H1 (cell line): ENCODE measurements around the gene CGA. TPM values are rescaled to one million over a fixed set of nuclear protein-coding genes. Genes with fewer than 3 reads are reported as not detected.

Experiments used
- CTCF ChIA-PET: fragments of 300-600 bp; sonication (Branson Sonifier 250); formaldehyde crosslinking; loops from one replicate; lab custom pipeline; 2021; ENCODE audit not compliant: partially characterized antibody; lab: Charles Lee
- POLR2A ChIA-PET: fragments of 300-600 bp; sonication (Branson Sonifier 250); formaldehyde crosslinking; loops from one replicate; lab custom pipeline; 2021; ENCODE audit warnings: inconsistent platforms; ENCODE audit not compliant: partially characterized antibody; lab: Charles Lee
- DNase-seq, 2 experiments: peaks; one replicate each; pipeline versions ENCODE4 v3.0.0 to v3.0.0-alpha.2; 2010 to 2022; ENCODE audit warnings: low spot score in 2 of 2, low read depth in 1 of 2, mixed read lengths in 1 of 2
- FAIRE-seq: peaks from 2 replicates; lab custom pipeline; 2011; peaks lifted over from hg19 to GRCh38; lab: Jason Lieb, UNC
- H2AFZ ChIP-seq: 2 replicates; pipeline ENCODE4 v1.8.1; 2012; ENCODE audit warnings: low read length, inconsistent platforms
- H2AK5ac ChIP-seq: 2 replicates; pipeline ENCODE4 v1.6.1; 2013; ENCODE audit warnings: low read depth, low read length
- H2BK120ac ChIP-seq: replicated peaks from 2 replicates; pipeline ENCODE3; 2013; ENCODE audit warnings: low read depth, low read length, inconsistent platforms
- H2BK12ac ChIP-seq: 2 replicates; pipeline ENCODE4 v1.6.1; 2013; ENCODE audit warnings: low read depth, low read length
- H2BK15ac ChIP-seq: 2 replicates; pipeline ENCODE4 v1.6.1; 2013; ENCODE audit warnings: low read length
- H2BK20ac ChIP-seq: 2 replicates; pipeline ENCODE4 v1.6.1; 2013; ENCODE audit warnings: low read length
- H2BK5ac ChIP-seq: 2 replicates; pipeline ENCODE4 v1.6.1; 2013; ENCODE audit warnings: low read depth, low read length
- H3K14ac ChIP-seq: 2 replicates; pipeline ENCODE4 v1.6.1; 2013; ENCODE audit warnings: inconsistent platforms; ENCODE audit not compliant: insufficient read length
- H3K18ac ChIP-seq: 2 replicates; pipeline ENCODE4 v1.6.1; 2013; ENCODE audit warnings: low read length; ENCODE audit errors: extremely low read depth
- H3K23ac ChIP-seq: 2 replicates; pipeline ENCODE4 v1.6.1; 2013; ENCODE audit warnings: inconsistent platforms; ENCODE audit not compliant: insufficient read length
- H3K23me2 ChIP-seq: 2 replicates; pipeline ENCODE4 v1.6.1; 2013; ENCODE audit warnings: low read depth, low read length
- H3K27ac ChIP-seq: 2 replicates; pipeline ENCODE4 v1.6.1; 2011; ENCODE audit warnings: low read depth, low read length, inconsistent platforms
- H3K27me3 ChIP-seq, 4 experiments: replicated peaks in 1 of 4; 1 replicate in 1 of 4; 2 replicates in 3 of 4; pipeline versions ENCODE4 v1.6.1 to v1.8.1; 2011 to 2013; ENCODE audit warnings: low read length in 3 of 4, mild to moderate bottlenecking in 3 of 4, inconsistent platforms in 2 of 4, mixed read lengths in 2 of 4, moderate library complexity in 1 of 4; ENCODE audit not compliant: control insufficient read depth in 3 of 4, insufficient read depth in 3 of 4; ENCODE audit errors: extremely low read depth in 1 of 4
- H3K36me3 ChIP-seq, 4 experiments: 2 replicates each; pipeline versions ENCODE4 v1.6.1 to v1.8.1; 2011 to 2013; ENCODE audit warnings: mild to moderate bottlenecking in 4 of 4, low read length in 3 of 4, moderate library complexity in 2 of 4, control low read depth in 1 of 4, inconsistent platforms in 1 of 4; ENCODE audit not compliant: insufficient read depth in 4 of 4, control insufficient read depth in 2 of 4
- H3K4ac ChIP-seq: replicated peaks from 2 replicates; pipeline ENCODE3; 2013; ENCODE audit warnings: low read length, low read depth, mixed read lengths, inconsistent platforms; ENCODE audit not compliant: insufficient read length
- H3K4me1 ChIP-seq, 4 experiments: replicated peaks in 1 of 4; 1 replicate in 1 of 4; 2 replicates in 3 of 4; pipeline versions ENCODE4 v1.6.1 to v1.8.1; 2011 to 2013; ENCODE audit warnings: low read length in 3 of 4, inconsistent platforms in 2 of 4, mixed read lengths in 1 of 4; ENCODE audit not compliant: insufficient read depth in 4 of 4, control insufficient read depth in 3 of 4
- H3K4me2 ChIP-seq, 2 experiments: 2 replicates each; pipeline versions ENCODE4 v1.6.1 to v1.8.1; 2011 to 2013; ENCODE audit warnings: low read depth in 2 of 2, low read length in 2 of 2, control low read depth in 1 of 2, inconsistent platforms in 1 of 2, mild to moderate bottlenecking in 1 of 2; ENCODE audit not compliant: insufficient read depth in 1 of 2
- H3K4me3 ChIP-seq, 4 experiments: fragments of 200-600, 300-600 bp in 1 of 4; sonication (generic), shearing (Covaris generic), sonication (Bioruptor Twin) in 1 of 4; 2 replicates each; pipeline versions ENCODE4 v1.5.1 to v1.8.1; 2011 to 2016; ENCODE audit warnings: low read length in 4 of 4, low read depth in 3 of 4, control low read depth in 2 of 4, inconsistent platforms in 2 of 4, mild to moderate bottlenecking in 2 of 4, mixed read lengths in 1 of 4, moderate library complexity in 1 of 4; ENCODE audit not compliant: insufficient read depth in 2 of 4; ENCODE audit errors: extremely low read depth in 1 of 4
- H3K56ac ChIP-seq: replicated peaks from 2 replicates; pipeline ENCODE3; 2013; ENCODE audit warnings: low read depth, mild to moderate bottlenecking, mixed read lengths, low read length, inconsistent platforms; ENCODE audit not compliant: insufficient read length
- H3K79me1 ChIP-seq: 2 replicates; pipeline ENCODE4 v1.6.1; 2013; ENCODE audit warnings: low read depth, low read length, control low read depth
- H3K79me2 ChIP-seq, 2 experiments: 2 replicates each; pipeline versions ENCODE4 v1.6.1 to v1.8.1; 2012 to 2013; ENCODE audit warnings: low read length in 2 of 2, mild to moderate bottlenecking in 2 of 2, inconsistent platforms in 1 of 2; ENCODE audit not compliant: insufficient read depth in 2 of 2, control insufficient read depth in 1 of 2
- H3K9ac ChIP-seq, 4 experiments: replicated peaks in 1 of 4; 1 replicate in 1 of 4; 2 replicates in 3 of 4; pipeline versions ENCODE4 v1.6.1 to v1.8.1; 2011 to 2013; ENCODE audit warnings: low read depth in 3 of 4, low read length in 3 of 4, control low read depth in 2 of 4, mild to moderate bottlenecking in 2 of 4, moderate library complexity in 2 of 4, inconsistent platforms in 1 of 4; ENCODE audit errors: extremely low read depth in 1 of 4
- H3K9me3 ChIP-seq, 2 experiments: 2 replicates each; pipeline versions ENCODE4 v1.6.1 to v1.8.1; 2012 to 2013; ENCODE audit warnings: mild to moderate bottlenecking in 2 of 2, moderate library complexity in 2 of 2, control low read depth in 1 of 2, inconsistent platforms in 1 of 2, low read depth in 1 of 2, low read length in 1 of 2, mixed read lengths in 1 of 2; ENCODE audit not compliant: insufficient read depth in 2 of 2
- H4K20me1 ChIP-seq, 2 experiments: replicated peaks in 1 of 2; 2 replicates each; pipeline versions ENCODE3 to v1.8.1; 2011 to 2013; ENCODE audit warnings: inconsistent platforms in 2 of 2, low read length in 2 of 2, mild to moderate bottlenecking in 1 of 2; ENCODE audit not compliant: insufficient read depth in 2 of 2, control insufficient read depth in 1 of 2
- H4K5ac ChIP-seq: 2 replicates; pipeline ENCODE4 v1.6.1; 2013; ENCODE audit warnings: low read length, low read depth, mixed read lengths, inconsistent platforms; ENCODE audit not compliant: insufficient read length
- H4K8ac ChIP-seq: 2 replicates; pipeline ENCODE4 v1.8.0; 2013; ENCODE audit warnings: mild to moderate bottlenecking, moderate library complexity, low read length, inconsistent platforms; ENCODE audit not compliant: insufficient read depth; ENCODE audit errors: extremely low read depth
- H4K91ac ChIP-seq: replicated peaks from 2 replicates; pipeline ENCODE3; 2013; ENCODE audit warnings: low read length, mixed read lengths, inconsistent platforms; ENCODE audit not compliant: insufficient read length
- ASH2L ChIP-seq: fragments of 200-600, 300-600 bp; sonication (generic); IDR thresholded peaks from one replicate; pipeline ENCODE4 v1.7.1; 2017; ENCODE audit warnings: low read length
- CBX5 ChIP-seq: fragments of 300-800, 300-1000 bp; sonication (generic); IDR thresholded peaks from 2 replicates; pipeline ENCODE4 v1.7.1; 2016; ENCODE audit warnings: antibody characterized with exemption, low read length, low read depth
- CEBPB ChIP-seq: IDR thresholded peaks from 2 replicates; pipeline ENCODE4 v1.6.1; 2012; ENCODE audit warnings: low read depth, low read length
- FOSL1 ChIP-seq: IDR thresholded peaks from 2 replicates; pipeline ENCODE4 v1.6.1; 2011; ENCODE audit warnings: mild to moderate bottlenecking, low read depth, low read length, moderate library complexity; ENCODE audit not compliant: insufficient read depth
- KDM4A ChIP-seq: IDR thresholded peaks from one replicate; pipeline ENCODE4 v1.7.1; 2012; ENCODE audit warnings: low read depth, mild to moderate bottlenecking, moderate library complexity, low read length, inconsistent platforms; ENCODE audit not compliant: severe bottlenecking
- NRF1 ChIP-seq: IDR thresholded peaks from 2 replicates; pipeline ENCODE4 v1.6.1; 2011; ENCODE audit warnings: mild to moderate bottlenecking, low read depth, low read length, improper control_type of control experiment
- PHF8 ChIP-seq: fragments of 200-600 bp; sonication (generic); conservative IDR thresholded peaks from 2 replicates; pipeline ENCODE4 v1.7.1; 2012; ENCODE audit warnings: low read depth, mild to moderate bottlenecking, inconsistent platforms, low read length, moderate library complexity
- RNF2 ChIP-seq: fragments of 200-900, 300-1000 bp; sonication (generic); IDR thresholded peaks from 2 replicates; pipeline ENCODE4 v1.7.1; 2016; ENCODE audit warnings: borderline replicate concordance, low read depth, mild to moderate bottlenecking, antibody characterized with exemption, low read length; ENCODE audit not compliant: poor library complexity, severe bottlenecking; ENCODE audit errors: missing control alignments
- SAP30 ChIP-seq: fragments of 300-600 bp; sonication (generic); IDR thresholded peaks from 2 replicates; pipeline ENCODE4 v1.7.1; 2012; ENCODE audit warnings: low read length, moderate library complexity, mild to moderate bottlenecking, inconsistent platforms; ENCODE audit not compliant: insufficient read depth, insufficient replicate concordance
- SP1 ChIP-seq: IDR thresholded peaks from 2 replicates; pipeline ENCODE4 v1.6.1; 2011; ENCODE audit warnings: low read depth, low read length
- SP2 ChIP-seq: IDR thresholded peaks from 2 replicates; pipeline ENCODE4 v1.6.1; 2012; ENCODE audit warnings: mild to moderate bottlenecking, low read length, inconsistent platforms
- TAF1 ChIP-seq: IDR thresholded peaks from 2 replicates; pipeline ENCODE4 v1.6.1; 2011; ENCODE audit warnings: mild to moderate bottlenecking, low read depth, low read length
- WGBS, 2 experiments: shearing (Covaris generic) in 1 of 2; methylation state at CpG; one replicate each; pipeline versions ENCODE4 v1.1.6 to v1.1.7; 2013 to 2015; ENCODE audit warnings: low lambda C conversion rate in 2 of 2, mixed read lengths in 2 of 2, inconsistent platforms in 1 of 2, low coverage in 1 of 2, missing lambda C conversion rate in 1 of 2; ENCODE audit not compliant: insufficient replicate concordance in 2 of 2, insufficient coverage in 1 of 2, insufficient read length in 1 of 2; ENCODE audit errors: extremely low coverage in 1 of 2, missing lambda C conversion rate in 1 of 2; 5-methylcytosine and 5-hydroxymethylcytosine counted together
- polyA plus RNA-seq, 7 experiments: library from polyadenylated mRNA; depleted of rRNA in 3 of 7; stranded (reverse) in 5 of 7; unstranded in 2 of 7; fragments of >200 nt in 5 of 7; fragments of 200-250 nt in 2 of 7; gene quantifications; 1 replicate in 5 of 7; 2 replicates in 1 of 7; 4 replicates in 1 of 7; pipeline versions ENCODE4 v1.2.1 to v1.2.3, GENCODE V29; 2011 to 2013; ENCODE audit warnings: missing spikeins in 2 of 7, mixed read lengths in 2 of 7
- total RNA-seq: library from RNA; stranded (reverse); fragmentation: NEBNext Ultra II Directional; extraction: Animal tissue kit (Norgen Biotek cat#: 25700); gene quantifications from 2 replicates; pipeline ENCODE4 v1.2.1, GENCODE V29; 2021
- TF ChIP-seq, protein P1 (sequence below): IDR thresholded peaks from 2 replicates; pipeline ENCODE4 v1.6.1; 2012; ENCODE audit warnings: low read length, inconsistent platforms

The CGA gene
- total and polyA plus RNA-seq, 2 of the 8 experiments (the other 6 are each of a cell fraction or from before 2014, with no cell fraction given): not detected

DNA sequence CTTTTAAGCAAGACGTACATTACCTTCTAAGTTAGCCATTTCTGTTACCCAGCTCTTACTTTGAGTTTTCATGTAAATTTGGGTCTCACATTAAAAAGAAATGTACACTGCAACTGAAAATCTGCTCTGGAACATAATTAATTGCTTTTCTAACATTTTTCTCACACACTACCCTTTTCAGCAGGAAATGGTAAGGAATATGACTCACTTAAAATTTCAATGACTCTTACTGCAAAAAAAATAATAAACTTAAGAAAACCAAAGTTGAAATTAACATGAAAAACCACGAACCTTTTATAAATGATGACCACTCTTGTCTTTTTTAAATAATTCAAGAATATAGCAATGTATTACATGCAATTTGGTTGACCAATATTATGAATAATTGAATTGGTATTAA, 1.3 kb downstream of the CGA start:
- Histone ChIP-seq H3K9me3 (no peaks in the 10 kb centered on the region), H2BK12ac (no peak overlapping the region), H3K4me1 (no peaks in the 10 kb centered on the region), H3K27me3 (no peaks in the 10 kb centered on the region), H3K23ac (no peak overlapping the region), H2AFZ (no peak overlapping the region), H3K56ac (no peak overlapping the region), H3K23me2 (no peaks in the 10 kb centered on the region), H3K9ac (no peak overlapping the region), H3K79me1 (no peaks in the 10 kb centered on the region), H2BK20ac (no peak overlapping the region), H4K5ac (no peak overlapping the region), H4K91ac (no peak overlapping the region), H2BK5ac (no peak overlapping the region), H2BK120ac (no peak overlapping the region), H4K8ac (no peak overlapping the region), H3K14ac (no peak overlapping the region), H3K27ac (no peak overlapping the region), H3K4me3 (no peak overlapping the region), H3K79me2 (no peaks in the 10 kb centered on the region), H3K36me3 (no peaks in the 10 kb centered on the region), H2BK15ac (no peak overlapping the region), H3K4ac (no peak overlapping the region), H4K20me1 (no peaks in the 10 kb centered on the region), H2AK5ac (no peak overlapping the region), H3K4me2 (no peak overlapping the region), H3K18ac (no peak overlapping the region)
- 87% methylated on average over 2 of the region's 2 CpGs; no CpG with 5 or more reads in 1 of the 2 experiments for WGBS, 2 experiments
- DNase-seq (no peak), FAIRE-seq (no peak)
- CTCF ChIA-PET: interaction anchor here (1.1 to 1.7 kb wide), 2 partner anchors 13 kb away, joined by 3 to 4 read pairs; no protein-coding TSS in a partner anchor
- POLR2A ChIA-PET: no interaction called here
- no peak for TF ChIP-seq PHF8
- no peak for TF ChIP-seq TAF1
- TF ChIP-seq SP2: no peak
- TF ChIP-seq SP1: no peak
- TF ChIP-seq NRF1: no peak
- no peak for TF ChIP-seq CBX5
- TF ChIP-seq RNF2: no peak
- no peak for TF ChIP-seq ASH2L
- no peak for TF ChIP-seq KDM4A
- no peak for TF ChIP-seq CEBPB
- TF ChIP-seq, protein P1, sequence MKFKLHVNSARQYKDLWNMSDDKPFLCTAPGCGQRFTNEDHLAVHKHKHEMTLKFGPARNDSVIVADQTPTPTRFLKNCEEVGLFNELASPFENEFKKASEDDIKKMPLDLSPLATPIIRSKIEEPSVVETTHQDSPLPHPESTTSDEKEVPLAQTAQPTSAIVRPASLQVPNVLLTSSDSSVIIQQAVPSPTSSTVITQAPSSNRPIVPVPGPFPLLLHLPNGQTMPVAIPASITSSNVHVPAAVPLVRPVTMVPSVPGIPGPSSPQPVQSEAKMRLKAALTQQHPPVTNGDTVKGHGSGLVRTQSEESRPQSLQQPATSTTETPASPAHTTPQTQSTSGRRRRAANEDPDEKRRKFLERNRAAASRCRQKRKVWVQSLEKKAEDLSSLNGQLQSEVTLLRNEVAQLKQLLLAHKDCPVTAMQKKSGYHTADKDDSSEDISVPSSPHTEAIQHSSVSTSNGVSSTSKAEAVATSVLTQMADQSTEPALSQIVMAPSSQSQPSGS: no peak
- no peak for TF ChIP-seq FOSL1
- TF ChIP-seq SAP30: no peak
